ENCODE results near the gene HSPA9.
A peak's percentile ranks its signal among the peaks of the same experiment; 100 is the strongest.

The HSPA9 gene

DNA sequence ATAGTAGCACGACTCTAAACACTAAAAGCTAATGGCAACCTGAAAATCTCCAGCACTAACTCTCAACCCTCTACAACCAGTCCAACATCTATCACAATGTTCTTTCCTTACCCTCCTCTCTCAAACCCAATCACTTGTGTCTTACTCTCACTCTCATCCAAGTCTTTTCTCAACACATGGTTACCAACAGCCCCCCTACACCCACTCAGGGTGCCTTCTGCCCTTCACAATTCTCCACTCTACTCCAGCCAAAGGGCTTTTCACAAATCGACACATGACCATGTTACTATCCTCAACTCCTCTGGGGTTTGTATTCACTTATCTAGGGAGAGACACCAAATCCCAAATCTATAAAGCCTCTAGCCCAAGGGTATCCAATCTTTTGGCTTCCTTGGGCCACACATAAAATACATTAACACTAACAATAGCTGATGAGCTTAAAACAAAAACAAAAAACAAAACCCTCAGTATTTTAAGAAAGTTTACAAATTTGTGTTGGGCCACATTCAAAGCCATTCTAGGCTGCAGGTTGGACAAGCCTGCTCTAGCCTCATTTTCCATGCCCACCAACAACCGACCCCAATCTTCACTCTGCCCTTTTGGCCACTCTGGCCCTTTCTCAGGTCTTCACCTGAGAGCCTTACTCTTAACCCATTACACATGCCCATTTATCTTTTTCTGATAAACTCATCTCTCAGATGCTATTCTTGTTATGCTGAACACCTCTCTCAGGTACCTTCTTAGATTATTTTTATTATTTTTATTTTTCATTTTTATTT lies 11.7 kb downstream of the HSPA9 start:
- no peak for DNase-seq (ENCODE audit: low read depth in 2 of 2)

DNA sequence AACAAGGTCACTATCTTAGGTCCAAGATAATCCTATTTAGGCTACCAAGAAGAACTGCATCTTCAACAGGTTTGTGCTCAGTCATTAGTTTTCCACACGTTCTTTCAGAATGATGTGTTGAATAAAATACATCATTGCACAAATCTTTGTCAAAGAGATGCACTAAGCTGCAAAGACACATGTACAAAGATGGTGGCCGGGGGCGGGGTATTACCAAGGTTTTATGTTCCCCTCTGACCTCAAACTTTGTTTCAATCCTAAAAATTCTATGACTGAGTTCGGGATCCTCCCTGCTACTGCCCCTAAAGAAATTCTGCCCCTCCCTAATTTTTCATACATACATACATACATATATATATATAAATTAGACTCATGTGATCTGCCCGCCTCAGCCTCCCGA lies 14.2 kb downstream of the HSPA9 start:
- no peak for DNase-seq (ENCODE audit: low read depth in 2 of 2)

DNA sequence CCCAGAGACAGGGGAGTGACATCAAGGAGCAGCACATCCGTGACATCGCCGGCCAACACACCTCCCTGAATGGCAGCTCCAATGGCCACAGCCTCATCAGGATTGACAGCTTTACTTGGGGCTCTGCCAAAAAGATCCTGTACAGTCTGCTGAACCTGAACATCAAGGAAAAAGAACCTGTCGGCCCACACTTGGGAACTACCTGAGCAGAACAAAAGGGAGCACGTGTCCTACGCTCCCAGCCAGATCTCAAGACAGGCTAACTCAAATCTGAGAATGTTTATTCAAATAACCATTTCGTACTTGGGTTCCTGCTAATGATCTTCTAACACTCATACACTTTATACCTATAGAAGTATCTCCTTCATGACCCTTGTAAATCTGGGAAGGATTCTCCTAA lies 15.3 kb downstream of the HSPA9 start:
- no peak for DNase-seq (ENCODE audit: low read depth in 2 of 2)

DNA sequence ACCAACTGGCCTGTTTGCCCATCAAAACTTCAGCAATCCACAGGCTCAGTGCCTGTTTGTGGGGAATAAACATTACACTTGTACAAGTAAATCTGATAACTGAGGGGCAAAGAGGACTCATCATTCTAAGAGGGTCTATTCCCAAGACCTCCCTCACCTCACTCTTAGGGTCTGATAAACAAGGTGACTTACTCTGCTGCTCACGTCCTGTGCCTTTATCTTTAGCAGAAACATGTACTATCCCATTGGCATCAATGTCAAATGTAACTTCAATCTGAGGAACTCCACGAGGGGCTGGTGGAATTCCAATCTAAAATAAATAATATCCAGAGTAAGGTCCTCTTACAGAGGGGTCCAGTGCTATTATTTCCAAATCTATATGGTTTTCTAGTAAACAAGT lies 17.5 kb downstream of the HSPA9 start:
- no peak for DNase-seq (ENCODE audit: low read depth in 2 of 2)

DNA sequence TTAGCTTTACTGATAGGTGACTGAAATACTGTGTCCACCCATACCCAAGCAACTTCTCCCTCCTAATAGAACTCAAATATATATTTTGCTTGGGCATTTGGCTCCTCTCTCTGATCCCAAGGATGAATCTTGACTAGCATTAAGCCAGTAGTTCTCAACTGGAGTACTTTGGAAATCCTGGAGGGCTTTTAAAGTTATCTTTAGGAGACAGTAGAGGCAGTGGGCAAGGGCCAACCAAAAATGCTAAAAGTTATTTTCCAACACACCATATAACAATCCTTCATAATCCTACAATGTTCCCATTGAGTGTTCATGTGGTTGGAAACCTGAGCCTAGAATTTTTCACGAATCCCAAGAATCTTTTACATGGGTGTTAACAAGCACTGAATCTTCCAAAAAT lies 21.1 kb downstream of the HSPA9 start:
- DNase-seq (ENCODE audit: low read depth in 2 of 2), result no peak

DNA sequence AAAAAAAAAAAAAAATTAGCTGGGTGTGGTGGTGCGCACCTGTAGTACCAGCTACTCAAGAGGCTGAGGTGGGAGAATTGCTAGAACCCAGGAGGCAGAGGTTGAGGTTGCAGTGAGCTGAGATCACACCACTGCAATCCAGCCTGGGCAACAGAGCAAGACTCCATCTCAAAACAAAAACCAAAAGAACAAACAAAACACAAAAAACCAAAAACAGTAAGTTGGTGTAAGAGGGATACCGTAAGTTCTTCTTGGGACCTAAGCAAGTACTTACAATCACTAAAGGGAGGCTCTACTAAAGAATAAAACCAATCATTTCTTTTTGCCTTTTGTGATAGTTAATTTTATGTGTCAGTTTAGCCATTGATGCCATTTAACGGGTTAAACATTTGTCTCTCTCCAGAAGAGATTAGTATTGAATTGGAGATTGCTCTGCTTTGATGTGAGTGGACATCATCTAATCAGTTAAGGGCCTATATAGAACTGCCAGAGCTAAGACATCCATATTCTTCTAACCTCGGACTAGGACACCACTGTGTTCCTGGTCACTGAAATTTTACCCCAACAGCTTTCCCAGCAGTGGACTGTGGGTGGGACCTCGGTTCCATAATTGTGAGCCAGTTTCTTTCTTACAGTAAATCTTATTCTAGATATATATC lies 21.6 kb downstream of the HSPA9 start:
- no peak for DNase-seq (ENCODE audit: low read depth in 2 of 2)

DNA sequence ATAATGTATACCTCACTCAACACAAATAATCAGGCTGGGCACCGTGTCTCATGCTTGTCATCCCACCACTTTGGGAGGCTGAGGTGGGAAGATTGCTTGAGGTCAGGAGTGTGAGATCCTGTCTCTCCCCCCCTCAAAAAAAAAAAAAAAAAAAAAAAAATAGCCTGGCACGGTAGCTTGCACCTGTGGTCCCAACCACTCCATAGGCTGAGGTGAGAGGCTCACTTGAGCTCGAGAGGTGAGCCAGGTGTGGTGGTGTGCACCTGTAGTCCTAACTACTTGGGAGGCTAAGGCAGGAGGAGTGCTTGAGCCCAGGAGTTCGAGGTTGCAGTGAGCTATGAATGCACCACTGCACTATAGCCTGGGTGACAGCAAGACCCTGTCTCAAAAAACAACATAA lies 22.5 kb downstream of the HSPA9 start:
- no peak for DNase-seq (ENCODE audit: low read depth in 2 of 2)

DNA sequence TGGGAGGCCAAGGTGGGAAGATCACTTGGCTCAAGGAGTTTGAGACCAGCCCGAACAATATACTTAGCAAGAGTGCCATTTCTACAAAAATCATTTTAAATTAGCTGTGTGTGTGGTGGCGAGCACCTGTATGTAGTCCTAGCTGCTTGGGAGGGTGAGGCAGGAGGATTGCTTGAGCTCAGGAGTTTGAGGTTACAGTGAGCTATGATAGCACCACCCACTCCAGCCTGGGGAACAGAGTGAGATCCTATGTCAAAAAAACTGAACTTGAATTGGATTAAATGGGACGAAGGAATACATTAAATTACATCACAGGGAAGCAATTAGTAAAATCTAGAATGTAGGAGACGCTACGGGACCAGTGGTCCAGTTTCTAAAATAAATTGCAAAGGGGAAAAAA lies 25.8 kb downstream of the HSPA9 start:
- no peak for DNase-seq (ENCODE audit: low read depth in 2 of 2)

DNA sequence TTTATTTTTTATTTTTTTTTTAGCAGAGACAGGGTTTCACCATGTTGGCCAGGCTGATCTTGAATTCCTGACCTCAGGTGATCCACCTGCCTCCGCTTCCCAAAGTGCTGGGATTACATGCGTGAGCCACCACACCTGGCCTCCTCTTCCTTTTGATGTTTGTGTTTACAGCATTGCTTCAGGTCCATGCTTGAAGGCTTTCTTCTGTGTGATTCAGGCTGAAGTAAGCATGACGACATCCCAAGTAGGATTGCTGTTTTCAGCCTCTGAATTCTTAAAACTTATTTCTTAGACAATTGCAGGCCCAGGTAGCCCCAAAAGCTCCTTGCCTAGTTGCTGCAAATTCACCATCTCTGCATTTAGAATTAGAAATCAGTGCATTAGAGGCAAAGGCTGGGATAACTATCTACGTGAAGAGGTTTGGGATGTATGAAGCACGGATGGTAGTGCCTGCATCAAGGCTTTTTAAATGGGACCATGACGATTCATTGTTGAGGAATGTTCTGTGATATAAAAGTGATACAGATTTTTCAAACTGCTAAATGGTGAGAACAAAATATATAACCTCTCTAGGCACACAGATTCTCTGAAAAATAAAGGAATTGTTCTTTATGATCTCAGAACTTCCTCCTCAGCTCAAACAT lies 29.2 kb downstream of the HSPA9 start:
- no peak for DNase-seq (ENCODE audit: low read depth in 2 of 2)

DNA sequence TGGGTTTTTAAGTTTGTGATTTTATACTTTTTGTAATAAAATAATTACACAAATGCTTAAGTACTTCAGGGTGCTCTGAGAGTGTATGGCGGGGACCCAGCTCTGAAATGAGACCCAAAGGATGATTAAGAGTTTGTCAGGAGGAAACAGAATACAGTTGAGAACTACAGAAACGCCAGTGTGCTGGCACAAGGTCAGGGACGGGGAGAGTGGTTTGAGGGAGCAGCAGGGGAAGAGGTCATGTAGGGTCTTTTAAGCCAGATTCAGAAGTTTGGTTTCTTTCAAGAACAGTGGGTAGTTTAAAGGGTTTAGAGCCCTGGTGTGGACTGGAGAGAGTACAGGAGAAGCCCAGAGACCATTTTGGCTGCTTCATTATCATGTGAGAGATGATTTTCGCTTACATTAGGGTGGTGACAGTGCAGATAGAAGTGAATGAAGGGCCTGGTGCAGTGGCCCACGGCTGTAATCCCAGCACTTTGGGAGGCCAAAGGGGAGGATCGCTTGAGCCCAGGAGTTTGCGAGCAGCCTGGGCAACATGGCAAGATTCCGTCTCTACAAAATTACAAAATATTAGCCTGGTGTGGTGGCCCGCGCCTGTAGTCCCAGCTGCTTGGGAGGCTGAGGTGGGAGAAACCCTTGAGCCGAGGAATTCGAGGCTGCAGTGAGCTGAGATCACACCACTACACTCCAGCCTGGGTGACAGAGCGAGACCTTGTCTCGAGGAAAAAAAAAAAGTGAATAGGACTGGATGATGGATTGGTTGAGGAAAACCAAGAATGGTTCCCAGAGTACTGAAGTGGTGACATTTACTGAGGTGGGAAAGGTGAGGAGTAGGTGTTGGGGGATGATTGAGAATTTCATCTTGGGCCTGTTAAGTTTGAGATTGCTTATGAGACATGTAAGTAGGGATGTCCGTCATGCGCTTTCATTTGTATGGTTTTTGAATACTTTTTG lies 30.7 kb downstream of the HSPA9 start:
- no peak for DNase-seq (ENCODE audit: low read depth in 2 of 2)

DNA sequence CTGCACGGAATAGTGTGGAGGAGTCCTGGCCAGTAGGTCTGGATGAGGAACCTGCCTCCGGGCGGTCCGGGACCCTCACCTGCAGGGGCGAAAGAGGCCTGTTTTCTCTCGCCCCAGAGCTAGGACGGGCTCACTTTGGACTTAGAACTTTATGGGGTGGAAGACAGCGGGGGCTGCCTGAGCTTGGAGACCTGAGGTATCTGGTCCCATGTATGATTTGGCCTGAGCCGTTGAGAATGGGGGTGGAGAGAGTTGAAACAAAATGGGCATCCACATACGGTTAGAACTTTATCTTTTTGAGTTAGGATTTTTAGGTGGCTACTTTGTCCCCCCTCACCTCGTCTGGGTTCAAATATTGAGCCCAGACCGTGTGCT lies 31.5 kb downstream of the HSPA9 start:
- no peak for DNase-seq (ENCODE audit: low read depth in 2 of 2)

DNA sequence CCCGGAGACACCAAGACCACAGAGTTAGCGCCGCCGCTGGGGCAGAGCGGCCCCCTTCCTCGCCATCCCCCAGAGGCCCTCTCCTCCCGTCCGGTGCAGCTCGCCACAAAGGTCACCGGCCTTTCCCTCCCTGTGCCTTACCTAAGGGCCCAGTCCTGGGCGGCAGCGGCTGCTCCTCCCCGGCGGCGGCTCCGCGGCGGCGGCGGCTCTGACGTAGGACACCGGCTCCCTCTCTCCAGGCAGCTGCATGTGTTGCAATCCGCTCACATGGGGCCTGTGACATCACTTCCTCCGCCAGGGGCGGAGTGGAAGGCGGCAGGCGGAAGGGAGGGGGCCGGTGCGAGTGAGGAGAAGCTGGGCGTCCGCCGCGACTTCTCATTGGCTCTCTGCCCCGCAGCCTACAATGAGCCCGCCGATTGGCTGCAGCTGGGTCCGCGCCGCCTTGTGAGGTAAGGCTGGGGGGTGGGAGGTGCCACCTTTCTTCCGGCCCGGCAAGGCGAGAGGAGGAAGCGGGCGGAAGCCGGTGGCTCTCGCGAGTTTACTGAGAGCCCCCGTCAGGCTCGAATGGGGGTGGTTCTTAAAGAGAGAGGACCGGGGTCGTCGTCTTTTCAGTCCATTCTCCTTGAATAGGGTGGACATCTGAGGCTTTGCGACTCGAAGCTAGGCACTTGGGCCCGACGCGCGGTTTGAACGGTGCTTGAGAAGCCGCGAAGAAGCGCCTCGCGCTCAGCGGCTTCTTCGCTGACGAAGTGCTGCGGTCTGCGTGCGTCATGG lies 32.1 kb downstream of the HSPA9 start, which contains the start of gene ETF1:
TSS of gene ETF1 (minus strand) at position 281 of the 774 bp plus-strand sequence. CDS start 318 bp downstream, outside the sequence.
- peak; percentile 100 for DNase-seq (ENCODE audit: low read depth in 2 of 2)

DNA sequence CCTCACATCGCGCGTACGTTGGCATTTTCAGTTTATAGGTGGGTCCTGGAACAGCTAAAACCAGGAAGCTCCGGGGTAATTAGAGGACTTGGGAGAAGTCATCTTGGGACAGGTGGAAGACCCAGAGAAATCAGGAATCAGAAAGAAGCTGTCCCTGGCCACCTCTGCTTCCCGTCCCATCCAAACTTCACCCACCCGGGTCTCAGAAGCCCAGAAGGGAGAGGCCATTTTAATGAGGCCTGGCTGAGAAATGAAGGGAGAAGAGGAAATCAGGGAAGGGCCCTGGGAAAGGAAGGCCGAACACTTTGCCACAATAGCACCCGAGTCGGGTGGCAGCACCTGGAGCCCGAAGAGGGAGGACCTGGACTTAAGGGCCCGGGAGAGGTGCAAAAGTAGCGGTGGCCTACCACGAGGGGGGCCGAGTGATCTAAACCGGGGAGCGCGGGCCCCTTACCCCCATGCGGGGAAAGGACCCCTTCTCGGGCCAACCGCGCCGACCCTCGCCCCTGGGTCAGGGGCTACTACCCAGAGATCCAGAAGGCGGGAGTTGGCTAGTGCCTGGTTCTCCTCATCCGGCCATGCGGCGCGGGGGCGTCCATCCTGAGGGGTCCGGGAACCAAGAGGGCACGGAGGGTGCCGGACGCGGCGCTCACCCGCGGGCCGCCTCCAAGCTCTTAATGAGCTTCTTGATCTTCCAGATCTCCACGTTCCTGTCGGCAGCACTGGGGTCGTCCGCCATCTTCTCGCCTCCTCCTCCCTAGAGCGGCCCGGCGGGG lies 32.8 kb downstream of the HSPA9 start:
- peak in 1 of 2 donors; percentile 34 for DNase-seq (ENCODE audit: low read depth in 2 of 2)

DNA sequence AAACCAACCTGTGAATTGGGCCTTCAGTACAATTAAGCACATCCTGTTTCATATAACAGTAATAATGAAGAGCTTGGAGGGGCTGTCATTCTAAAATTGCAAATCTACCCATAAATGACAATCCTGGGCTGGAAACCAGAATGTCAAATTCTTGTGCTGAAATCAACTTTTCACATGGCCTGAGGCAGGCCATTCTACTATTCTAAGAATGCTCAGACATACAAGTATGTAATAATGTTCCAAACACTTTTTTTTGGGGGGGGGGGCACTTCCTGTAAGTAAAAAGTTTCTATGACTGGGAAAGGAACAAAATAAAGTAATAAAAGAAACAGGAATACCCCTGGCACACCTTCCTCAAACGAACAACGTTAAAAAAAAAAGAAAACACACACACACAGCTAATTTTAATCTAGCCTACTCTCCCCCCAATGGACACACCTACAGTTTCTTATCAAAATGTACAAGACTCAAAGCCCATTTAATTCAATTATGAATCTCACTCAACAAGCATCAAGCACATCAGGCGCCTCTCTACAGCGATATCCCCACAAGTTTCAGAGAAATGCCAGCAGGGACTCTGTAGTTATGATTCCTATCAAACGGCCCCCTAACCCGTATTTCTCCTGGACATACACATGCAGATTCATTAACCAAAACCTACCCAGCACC lies 33.6 kb downstream of the HSPA9 start:
- DNase-seq (ENCODE audit: low read depth in 2 of 2), result no peak

DNA sequence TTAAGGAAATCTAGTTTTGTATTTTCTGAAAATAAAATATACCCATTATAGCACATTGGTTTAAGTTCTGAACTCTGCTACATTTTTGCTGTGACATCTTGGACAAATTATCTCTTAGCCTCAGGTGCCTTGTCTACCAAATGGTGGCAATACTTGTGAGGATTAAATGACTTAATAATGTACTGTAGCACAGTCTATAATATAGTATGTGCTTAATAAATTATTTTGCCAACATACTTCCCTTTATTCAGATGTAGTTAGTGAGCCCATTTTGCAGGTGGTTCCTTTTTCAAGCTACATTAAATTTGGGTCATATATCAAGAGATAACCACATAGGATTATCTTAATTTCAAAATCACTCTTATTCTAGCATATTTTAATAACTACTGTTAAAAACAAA lies 35.4 kb downstream of the HSPA9 start:
- no peak for DNase-seq (ENCODE audit: low read depth in 2 of 2)

DNA sequence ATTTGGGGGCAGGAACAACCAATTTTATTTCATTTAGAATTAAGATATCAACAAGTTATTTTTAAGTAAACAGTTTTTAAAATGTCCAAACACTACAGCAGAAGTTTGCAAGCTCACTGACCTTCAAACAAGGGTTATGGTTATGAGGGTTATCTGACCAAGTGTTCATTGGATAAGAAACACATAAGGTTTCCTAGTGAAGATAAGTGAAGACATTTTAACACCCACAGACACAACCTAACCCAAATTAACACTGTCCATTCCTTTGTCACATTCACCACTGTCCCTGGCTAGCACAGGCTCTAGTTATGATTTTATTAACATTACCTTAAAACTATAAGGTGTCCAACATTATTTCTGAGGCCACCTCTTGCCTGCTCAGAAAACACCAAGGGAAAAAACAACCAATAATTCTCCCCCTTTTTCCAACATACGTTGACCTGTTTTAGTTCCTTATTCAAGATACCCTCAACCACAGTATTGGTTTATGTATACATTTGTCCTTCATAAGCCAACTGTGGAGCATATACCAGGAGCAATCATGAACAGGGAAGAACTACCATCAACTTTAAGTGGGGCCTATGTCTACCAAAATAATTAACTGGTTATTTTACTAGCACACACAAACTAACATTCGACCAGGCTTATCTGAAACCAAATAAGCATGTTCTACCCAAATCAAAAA lies 36.1 kb downstream of the HSPA9 start:
- DNase-seq (ENCODE audit: low read depth in 2 of 2), result no peak

DNA sequence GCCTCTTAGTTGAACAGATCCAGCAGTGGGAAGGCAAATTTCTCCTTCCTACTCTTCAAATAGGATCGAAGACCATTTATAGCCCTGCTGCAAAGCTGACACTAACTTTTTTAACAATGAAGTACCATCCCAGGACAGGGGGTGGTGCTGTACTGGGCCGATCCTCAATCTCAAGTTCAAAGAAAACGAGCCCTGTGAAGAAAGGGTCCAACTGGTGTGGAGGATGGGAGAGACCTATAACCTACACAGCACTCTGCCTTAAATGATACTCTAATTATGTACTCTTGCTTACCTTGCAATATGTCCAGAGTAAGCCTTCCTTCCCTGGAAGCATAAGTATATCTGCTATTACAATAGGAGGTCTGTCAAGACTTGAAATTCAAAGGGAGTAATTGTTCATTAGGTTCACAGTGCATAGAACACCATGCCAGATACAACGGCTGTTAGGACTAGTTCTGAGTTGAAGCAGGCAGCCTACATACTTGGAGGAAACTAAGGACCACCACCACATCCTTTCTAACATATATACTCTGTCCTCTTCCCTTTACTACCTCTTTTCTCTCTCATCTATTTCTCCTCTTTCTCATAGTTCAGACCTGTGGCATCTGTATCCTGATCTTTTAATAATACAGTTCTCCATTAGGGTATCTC lies 38.4 kb downstream of the HSPA9 start:
- DNase-seq (ENCODE audit: low read depth in 2 of 2), result no peak

DNA sequence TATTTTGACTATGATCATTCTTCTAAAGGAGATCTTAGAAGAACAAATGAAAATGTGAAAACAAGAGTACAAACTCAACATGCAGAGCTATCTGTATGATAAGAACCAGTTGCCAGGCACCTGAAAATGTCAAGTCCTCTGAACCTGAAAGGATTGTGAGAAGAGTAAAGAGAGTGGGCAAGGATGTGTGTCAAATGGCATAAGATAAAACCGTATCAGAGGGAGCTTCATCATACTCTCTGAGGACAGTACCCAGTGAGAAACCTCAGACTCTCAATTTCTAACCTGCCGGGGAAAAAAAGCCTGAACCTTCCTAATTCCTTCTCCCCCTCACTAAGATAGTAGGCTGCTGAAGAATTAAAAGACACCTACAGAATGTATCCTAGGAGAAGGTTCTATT lies 39.0 kb downstream of the HSPA9 start:
- no peak for DNase-seq (ENCODE audit: low read depth in 2 of 2)

Measured in stimulated activated CD8-positive, alpha-beta memory T cell treated with anti-CD3 and anti-CD28 coated beads, Interleukin-15, amount 100 ng/mL, for 4 hours (primary cell).